ENCODE measurements around the gene ARID1B.
"Not testable (repeated sequence)": the region's sequence is repeated elsewhere in the genome, so short reads cannot be mapped to it uniquely, and the experiment has no call there.

The ARID1B gene

DNA sequence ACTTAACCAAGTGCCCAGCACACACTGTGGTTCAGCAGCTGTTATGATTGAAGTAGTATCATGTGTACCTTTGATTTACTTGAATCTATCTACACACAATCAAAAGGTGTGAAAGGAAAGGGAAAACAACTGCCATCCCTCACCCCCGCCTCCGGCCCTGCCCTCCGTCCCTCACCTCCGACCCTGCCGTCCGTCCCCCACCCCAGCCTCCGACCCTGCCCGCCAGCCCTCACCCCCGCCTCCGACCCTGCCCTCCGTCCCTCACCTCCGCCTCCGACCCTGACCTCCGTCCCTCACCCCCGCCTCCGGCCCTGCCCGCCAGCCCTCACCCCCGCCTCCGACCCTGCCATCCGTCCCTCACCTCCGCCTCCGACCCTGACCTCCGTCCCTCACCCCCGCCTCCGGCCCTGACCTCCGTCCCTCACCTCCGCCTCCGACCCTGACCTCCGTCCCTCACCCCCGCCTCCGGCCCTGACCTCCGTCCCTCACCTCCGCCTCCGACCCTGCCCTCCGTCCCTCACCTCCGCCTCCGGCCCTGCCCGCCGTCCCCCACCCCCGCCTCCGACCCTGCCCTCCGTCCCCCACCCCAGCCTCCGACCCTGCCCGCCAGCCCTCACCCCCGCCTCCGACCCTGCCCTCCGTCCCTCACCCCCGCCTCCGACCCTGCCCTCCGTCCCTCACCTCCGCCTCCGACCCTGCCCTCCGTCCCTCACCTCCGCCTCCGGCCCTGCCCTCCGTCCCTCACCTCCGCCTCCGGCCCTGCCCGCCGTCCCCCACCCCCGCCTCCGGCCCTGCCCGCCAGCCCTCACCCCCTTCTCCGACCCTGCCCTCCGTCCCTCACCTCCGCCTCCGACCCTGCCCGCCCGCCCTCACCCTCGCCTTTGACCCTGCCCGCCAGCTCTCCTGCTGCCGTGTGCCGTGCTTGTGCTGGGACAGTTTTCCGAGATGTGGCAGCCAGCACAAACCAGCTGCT is 370.2 kb downstream of the ARID1B start:
- not testable (repeated sequence) for DNase-seq

- DNase-seq: no peak
These were observed 371.5 kb downstream of the ARID1B start for GRCh38 chr6:157148391-157149323.

DNA sequence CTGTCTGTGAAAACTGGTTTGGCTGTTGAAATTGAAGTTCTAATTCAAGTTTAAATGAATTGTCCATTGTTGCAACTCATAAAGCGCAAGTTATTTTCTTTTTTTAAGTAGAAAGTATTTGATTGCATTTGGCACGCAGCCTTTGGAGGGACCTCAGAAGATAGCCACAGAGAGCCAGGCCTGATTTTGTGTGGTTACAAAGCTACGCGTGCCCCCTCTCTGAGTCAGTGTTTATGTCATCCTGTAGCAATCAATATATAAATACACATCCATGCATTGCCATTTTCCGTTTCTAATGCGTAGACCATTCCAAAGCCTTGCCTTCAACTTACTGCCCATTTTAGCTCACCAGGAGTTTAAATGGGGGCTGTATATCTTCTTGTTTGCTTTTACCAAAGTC is 372.9 kb downstream of the ARID1B start:
- no peak for DNase-seq

DNA sequence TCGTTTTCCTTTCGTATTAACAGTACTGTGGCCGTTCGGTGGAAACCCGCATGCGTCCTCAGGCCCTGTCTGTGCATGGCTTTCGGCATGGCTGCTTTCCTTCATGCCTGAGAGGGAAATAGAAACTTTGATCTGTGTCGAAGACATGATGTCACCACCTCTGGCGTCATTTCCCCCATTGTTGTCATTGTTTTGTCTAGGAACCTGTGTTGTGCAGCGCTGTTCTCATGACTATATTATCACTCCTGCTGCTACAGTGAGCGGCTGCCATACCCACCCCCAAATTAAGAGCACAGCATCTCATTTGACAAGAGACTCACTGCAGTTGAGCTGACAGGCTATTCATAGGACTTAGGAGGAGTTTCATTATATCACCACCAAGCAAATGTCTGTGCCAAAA is 373.9 kb downstream of the ARID1B start:
- no peak for DNase-seq

GRCh38 chr6:157151989-157152388 is 374.8 kb downstream of the ARID1B start:
- DNase-seq: no peak

DNA sequence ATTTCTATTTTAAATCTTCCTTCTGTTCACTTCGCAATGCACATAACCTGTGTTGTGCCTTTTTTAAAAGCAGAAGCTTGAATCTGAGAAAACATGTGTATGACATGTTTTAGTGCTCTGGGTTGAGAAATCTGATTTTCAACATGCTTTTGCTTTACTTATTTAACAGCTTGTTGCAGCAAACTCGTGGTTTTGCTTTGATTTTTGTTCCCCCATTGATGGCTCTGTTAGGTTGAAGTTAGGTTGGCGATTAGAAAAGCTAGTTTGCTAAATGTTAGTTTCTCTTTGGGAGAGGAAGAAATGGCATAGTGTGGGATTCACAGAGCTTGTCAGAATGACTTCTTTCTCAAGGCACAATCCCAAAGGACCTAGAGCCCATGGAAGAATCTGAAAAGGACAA is 375.4 kb downstream of the ARID1B start:
- DNase-seq: no peak

GRCh38 chr6:157155804-157156203 is 378.6 kb downstream of the ARID1B start:
- no peak for DNase-seq

GRCh38 chr6:157157258-157157657 is 380.1 kb downstream of the ARID1B start:
- no peak for DNase-seq

DNA sequence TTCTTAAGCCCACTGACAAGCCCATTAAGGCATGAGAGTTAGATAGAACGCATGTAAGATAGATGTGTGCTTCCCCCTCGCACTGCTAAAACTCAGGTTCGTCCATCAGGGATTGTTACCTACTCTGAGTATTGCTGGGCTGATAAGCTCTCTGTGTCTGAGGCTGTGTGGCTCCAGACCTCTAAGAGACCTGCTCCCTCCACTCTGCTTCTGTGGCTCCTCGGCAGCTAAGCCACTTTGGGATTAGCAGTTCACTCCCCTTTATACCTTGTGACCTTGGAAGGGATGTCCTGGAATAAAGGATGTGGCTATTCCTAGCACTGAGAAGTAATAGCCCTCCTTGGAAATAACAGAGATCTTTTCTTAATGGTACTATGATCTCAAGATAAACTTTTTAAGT is 381.3 kb downstream of the ARID1B start:
- peak; percentile 87 for DNase-seq

- peak; percentile 18 for DNase-seq
These were observed 381.7 kb downstream of the ARID1B start for GRCh38 chr6:157158897-157159296.

DNA sequence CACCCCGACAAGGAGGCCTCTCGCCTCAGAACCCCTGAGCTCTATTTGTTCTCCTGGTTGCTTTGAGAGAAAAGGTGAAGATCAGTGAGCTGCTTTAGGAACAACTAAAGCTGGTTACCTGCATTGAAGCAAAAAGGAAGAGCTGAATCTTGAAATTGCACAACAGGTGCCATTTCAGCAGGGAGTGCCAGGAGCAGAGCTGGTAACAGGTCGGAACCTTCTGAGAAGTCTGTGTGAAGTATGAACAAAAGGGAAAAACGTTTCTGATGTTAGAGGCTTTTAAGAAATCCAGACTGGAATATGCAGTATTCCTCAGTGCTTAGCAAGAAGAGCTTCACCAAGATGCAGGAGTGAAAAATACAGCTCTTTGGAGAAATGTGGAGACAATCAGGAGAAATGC is 382.2 kb downstream of the ARID1B start:
- no peak for DNase-seq

GRCh38 chr6:157161912-157162311 is 384.7 kb downstream of the ARID1B start:
- DNase-seq: no peak

DNA sequence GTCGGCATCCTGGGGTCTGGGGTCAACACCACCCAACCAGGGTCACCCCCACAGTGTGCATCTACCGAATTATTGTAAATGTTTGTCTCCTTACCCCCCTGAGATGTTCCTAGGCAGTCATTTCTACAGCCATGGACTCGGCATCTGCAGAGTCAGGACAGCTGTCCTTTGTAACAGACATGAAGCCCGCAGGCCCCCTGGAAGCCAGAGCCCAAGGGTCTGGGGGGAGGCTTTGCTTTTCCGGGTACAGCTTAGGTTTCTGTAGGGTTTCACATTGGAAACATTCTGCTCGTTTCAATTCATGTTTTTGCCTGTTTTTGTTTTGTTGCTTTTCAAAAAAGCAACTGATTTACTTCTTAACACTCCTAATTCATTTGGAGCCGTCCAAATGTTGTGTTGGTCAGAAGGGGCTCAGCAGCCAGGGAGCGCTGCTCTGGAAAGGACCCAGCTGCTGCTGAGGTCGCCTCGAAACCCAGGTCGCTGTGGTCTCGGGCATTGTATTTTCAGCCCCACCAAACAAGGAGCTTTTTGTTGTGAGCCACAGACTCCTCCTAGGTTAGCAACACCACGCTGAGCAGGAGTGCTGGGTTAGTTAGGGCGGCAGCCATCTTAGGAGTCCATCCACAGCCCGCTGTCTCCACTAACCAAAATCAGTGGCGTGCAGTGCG is 385.7 kb downstream of the ARID1B start:
- no peak for DNase-seq

- no peak for DNase-seq
These were observed 386.4 kb downstream of the ARID1B start for GRCh38 chr6:157163434-157164159.

DNA sequence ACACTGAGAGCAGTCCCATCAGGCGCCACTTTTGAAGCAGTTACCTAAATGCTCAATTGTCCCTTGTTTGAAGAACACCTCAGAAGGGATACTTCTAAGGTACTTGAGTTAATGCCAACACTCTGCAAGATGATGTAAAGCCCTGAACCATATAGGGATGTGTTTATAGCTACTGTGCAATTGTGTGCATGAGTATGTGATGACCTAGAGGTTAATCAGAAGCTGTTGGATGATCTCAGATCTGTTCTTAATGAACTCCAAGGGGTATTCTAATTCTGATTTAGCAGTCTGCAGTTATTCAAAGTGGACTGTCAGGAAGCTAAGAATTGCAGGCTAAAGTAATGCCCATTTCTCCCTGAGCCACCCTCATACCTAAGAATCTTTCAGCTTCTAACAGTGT is 387.8 kb downstream of the ARID1B start:
- no peak for DNase-seq

GRCh38 chr6:157166784-157167183 is 389.6 kb downstream of the ARID1B start:
- no peak for DNase-seq

GRCh38 chr6:157167837-157168236 is 390.7 kb downstream of the ARID1B start:
- no peak for DNase-seq

- no peak for DNase-seq
These were observed 391.3 kb downstream of the ARID1B start for GRCh38 chr6:157168471-157168870.

DNA sequence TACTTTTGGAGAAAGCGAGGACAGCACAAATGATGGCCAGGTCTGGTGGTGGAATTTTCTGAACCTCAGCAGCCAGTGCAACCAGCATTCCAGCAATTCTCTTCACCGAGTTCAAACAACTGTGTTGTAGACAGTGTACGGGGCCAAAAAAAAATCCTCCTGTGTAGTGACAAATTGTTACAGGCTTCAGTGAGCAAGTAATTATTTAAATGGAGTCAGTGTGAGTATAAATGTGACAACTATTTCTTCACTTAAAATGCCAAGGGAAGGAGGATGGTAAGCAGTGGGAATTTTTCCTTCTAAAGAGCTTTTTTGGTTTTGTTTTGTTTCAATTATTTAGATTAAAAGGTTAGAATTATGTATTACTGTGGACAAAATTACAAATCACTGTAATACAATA is 392.0 kb downstream of the ARID1B start:
- DNase-seq: no peak

DNA sequence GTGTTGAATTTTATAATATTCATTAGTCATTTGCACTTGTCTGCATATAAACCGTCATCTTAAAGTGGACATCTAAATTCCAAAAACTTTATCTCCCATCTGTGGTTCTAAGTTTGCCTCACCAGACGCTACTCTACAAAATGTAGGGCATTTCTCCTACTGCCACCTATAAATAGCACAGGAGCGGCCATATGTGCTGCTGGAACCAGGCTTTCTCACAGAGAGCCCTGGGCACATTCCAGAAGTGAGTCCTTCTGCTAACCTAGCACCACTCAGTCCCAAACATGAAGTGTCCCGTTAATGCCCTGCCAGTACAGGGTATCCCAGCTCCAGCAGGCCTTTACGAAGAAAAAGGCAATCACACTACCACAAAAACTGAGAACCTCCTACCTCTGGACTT is 392.5 kb downstream of the ARID1B start:
- DNase-seq: no peak

GRCh38 chr6:157170535-157170934 is 393.4 kb downstream of the ARID1B start:
- no peak for DNase-seq

- no peak for DNase-seq
These were observed 394.6 kb downstream of the ARID1B start for GRCh38 chr6:157171801-157172200.
